GM21619 (cell line): ENCODE measurements around the gene GH1.
"Not testable (repeated sequence)": the region's sequence is repeated elsewhere in the genome, so short reads cannot be mapped to it uniquely, and the experiment has no call there.

Experiments used
- ATAC-seq: cut with Tn5 transposase; IDR thresholded peaks from one replicate; pipeline ENCODE4 v1.9.1; 2021; ENCODE audit not compliant: unreplicated experiment

Gene GH1

GRCh38 chr17:63918789-63919305 is at the start of gene GH1:
TSS of gene GH1 (minus strand) at chr17:63918839. CDS start at chr17:63918776, 63 bp downstream.
- not testable (repeated sequence) for ATAC-seq

DNA sequence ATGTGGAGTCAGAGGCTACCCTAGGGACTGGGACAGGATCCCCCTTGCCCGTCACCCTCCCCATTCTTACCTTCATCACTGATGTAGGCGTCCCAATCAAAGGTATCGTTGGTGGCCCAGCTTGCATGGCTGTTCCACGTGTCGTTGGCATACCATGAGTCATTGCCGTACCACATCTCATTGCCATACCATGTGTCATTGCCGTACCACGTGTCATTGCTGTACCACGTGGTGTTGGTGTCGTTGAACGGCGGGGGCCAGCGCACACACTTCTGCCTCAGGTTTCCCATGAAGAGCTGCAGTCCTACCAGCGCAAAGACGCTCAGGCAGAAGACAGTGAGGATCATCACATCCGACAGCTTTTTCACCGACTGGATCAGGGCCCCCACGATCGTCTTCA is 49.3 kb upstream of the GH1 start:
- ATAC-seq, result no peak

DNA sequence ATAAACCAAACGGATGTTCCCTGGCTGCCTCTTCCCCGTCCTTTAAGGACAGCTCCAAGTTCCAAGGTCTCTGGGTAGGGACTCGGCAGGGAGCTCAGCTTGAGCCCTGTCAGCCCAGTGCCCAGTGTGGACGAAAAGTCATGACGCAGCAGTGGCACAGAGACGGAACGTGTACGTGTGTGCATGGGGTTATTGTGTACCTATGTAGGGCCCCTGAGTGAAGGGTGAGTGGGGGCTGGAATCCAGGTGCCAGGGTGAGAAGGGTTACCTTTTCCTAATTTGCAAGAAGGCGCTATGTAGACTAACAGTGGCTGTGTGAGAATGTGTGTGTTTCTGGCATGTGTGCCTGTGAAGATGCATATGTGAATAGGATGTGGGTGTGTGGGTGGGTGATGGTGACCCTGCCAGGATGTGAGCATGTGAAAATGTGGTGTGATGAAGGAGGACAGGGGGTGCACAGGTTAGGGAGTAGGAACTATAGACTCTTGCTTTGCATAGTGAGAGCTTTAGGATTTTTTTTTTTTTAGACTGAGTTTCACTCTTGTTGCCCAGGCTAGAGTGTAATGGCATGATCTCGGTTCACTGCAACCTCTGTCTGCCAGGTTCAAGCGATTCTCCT is 48.1 kb upstream of the GH1 start:
- ATAC-seq, result no peak

DNA sequence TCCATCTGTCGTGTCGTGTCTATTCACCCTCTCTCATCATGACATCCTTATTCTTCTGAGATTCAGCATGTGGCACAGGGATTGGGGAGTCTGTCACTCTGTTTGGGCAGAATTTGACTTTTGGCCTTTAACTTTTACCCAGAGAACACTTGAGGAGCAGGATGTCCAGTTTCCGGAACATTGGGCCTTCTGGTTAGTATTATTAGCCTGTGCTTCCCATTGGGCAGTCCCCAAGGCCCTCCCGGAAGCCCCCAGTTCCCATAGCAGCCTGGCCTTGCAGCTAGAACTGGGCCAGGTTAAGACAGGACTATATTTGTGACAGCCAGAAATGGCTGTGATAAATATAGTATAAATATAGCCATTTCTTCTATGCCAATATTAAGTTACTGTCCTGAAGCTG is 44.5 kb upstream of the GH1 start:
- ATAC-seq, result no peak

GRCh38 chr17:63962298-63962744 is 43.7 kb upstream of the GH1 start:
- ATAC-seq, result no peak

DNA sequence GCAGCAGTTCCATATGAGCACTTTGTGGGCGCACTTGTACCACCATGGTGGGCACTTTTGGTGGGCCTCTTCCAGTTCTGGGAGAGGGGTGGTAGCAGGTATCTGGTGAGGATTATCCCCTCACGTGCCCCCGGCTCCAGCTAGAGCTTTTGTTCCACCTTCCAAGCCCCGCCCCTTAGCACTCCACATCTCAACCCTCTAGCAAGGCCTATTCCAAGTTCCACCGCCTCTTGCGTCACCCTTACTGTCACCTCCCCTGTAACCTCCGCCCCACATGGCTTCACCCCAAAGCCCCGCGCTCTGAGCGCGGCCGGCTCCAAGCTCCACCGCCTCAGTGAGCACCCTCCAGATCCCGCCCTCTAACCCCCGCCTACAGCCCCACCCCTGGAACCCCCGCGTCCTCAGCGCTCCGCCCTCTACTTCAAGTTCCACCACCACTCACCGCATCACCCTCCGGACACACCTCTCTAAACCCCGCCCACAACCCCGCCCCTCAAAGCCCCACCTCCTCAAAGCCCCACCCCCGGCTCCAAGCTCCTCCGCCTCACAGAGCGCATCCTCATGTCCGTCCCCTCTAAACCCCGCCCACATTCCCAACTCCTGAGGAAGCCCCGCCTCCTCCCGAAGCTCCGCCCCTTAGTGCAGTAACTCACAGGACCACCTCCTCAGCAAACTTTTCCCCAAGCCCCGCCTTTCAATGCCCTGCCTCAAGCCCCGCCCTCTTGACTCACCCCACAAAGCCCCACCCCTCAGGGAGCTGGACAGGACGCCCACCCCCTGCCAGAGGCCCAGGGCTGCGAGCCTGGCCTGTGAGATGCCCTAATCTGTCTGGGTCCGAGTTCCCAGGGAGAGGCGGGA is 42.9 kb upstream of the GH1 start:
- ATAC-seq, result no peak

GRCh38 chr17:63960430-63960829 is 41.8 kb upstream of the GH1 start:
- no peak for ATAC-seq

GRCh38 chr17:63960006-63960405 is 41.4 kb upstream of the GH1 start:
- ATAC-seq, result no peak

GRCh38 chr17:63956296-63956920 is 37.8 kb upstream of the GH1 start:
- ATAC-seq, result no peak

GRCh38 chr17:63955791-63956190 is 37.2 kb upstream of the GH1 start:
- ATAC-seq, result no peak

- no peak for ATAC-seq
Observed at GRCh38 chr17:63955232-63955631, 36.6 kb upstream of the GH1 start.

DNA sequence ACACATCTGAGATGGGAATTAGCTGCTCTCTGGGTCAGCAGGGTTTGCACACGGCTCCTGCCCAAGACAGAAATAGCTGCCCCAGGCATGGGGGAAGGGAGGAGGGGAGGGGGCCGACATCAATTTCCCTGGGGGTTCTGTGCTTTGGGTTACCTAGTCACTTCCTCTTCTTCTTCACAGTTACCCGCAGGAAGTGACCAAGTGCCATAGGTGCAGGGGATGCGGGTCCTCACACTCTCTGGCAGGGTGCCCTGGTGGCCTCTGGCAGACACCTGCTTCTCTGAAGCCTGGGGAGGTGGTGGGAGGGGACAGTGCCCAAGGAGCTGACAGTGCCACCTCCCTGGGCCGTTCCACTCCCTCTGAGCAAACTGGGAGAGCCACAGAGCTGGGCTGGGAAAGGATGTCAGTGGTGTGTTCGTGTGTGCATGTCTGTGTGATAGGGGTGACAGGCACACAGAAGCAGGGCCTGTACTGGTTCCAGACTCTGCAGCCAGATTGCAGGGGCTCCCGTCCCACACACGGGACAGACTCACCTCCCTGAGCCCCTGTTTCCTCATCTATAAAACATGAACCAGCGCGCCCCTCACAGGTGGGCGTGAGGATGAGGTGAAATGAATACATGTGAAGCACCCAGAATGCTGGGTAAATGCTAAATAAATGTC is 35.9 kb upstream of the GH1 start:
- peak; percentile 53 for ATAC-seq

DNA sequence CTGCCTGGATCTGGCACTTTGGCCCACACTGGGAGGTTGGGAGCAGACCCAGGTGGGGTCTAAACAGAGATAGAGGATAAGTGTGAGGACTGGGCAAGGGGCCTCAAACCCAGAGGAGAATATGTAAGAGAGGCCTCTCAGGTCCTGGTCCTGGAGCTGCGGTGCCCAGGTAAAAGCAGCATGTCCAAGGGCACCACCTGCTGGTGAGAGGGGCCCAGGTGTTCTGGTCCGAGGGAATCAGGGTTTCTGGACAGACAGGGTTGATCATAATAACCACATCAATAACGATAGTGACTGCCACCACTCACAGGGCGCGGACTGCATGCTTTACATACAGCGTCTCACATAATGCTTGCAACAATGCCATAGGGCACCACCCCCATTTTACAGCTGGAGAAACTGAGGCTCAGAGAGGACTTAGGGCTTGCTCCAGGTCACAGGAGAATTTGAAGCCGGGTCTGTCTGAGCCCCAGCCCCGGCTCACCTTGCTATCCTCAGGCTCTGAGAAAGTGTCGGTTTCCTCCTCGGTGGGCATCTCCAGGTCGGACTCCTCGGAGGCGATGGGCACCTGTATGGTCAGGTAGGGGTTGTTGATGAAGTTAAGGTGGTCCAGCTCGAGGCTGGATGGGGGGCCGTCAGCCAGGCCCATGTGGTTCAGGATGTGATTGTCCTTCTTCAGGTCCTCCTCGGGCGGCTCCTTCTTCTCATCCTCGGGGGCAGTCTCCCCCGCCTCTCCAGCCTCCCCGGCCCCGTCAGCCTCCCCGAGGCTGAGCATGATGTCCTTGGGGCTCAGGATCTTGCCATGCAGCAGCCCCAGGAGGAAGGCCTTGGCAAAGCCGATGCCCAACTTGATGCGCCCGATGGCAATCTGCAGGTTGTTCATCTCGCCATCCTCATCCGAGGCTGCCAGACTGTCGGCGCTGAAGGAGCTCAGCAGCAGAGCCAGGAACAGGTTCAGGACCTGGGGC is 32.6 kb upstream of the GH1 start:
- ATAC-seq, result no peak

GRCh38 chr17:63949576-63950250 is 31.1 kb upstream of the GH1 start:
- no peak for ATAC-seq

- no peak for ATAC-seq
Observed at GRCh38 chr17:63948521-63948920, 29.9 kb upstream of the GH1 start.

- no peak for ATAC-seq
Observed at GRCh38 chr17:63947711-63948330, 29.2 kb upstream of the GH1 start.

DNA sequence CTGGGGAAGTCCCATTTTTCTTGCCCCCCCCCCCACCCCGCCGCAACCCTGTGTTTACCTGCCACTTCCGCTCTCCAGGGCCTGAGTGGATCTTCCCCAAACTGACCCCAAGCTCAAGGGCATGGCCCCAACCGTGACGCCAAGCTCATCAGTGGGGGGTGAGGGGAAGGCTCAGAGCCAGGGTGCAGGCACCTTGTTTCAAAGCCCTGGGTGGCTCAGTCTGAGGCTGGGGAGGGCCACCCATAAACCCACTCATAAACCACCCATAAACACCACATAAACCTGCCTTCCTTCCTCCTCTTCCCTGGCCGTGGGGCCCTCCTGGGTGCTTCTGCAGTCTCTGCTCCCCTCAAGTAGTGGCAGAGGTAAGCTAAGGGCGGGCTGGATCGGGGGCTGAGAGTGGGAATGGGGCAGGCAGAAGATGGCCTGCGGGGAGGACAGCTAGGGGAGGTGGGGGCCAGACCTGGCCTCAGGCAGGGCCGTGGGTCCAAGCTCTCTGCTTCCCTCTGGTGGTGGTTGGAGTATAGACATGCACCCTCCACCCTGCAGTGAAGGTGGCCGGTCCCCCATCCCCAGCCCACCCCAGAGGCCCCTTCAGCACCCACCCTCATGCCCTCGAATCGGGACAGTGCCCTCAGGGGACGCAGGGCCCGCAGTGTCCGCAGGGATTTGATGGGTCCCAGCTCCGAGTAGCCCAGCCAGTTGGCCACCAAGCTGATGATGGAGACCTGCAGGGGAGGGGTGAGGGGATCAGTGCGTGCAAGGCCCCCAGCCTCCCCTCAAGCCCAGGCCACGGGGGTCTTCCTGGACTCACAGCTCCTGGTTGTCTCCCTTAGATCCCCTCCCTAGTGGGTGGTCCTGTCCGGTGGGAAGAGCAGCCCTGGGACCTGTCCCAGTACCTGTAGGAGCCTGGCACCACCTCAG is 28.1 kb upstream of the GH1 start:
- ATAC-seq, result peak; percentile 67
